Measurements from ENCODE around the gene OR6K3.

DNA sequence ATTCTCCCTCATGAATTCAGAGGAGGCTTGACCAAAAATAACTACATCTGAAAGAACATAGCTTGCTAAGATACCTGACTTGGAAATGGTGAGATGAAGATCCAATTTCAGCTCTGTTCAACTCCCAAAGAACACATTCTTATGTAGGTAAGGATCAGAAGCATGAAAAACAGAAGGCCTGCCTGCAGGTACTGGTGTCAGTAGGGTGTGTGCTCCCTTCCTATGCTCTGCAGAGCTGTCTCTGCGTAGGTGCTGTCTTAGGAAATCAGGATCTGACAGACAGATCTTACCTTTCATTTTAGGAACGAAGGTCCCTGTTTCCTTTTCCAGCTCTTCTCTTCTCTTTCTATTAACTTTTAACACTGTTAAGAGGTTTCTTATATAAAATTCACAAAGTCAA lies 14.4 kb downstream of the OR6K3 start:
- TF ChIP-seq CTCF (optimal IDR thresholded peaks at IDR 0.05 in 1 of 3, IDR thresholded peaks at IDR 0.05 in 1 of 3, conservative IDR thresholded peaks at IDR 0.05 in 1 of 3; ENCODE audit: extremely low read depth in 1 of 3, insufficient read depth in 2 of 3, low read length in 3 of 3): no peak
- no peak for TF ChIP-seq EZH2 (IDR thresholded peaks at IDR 0.05; ENCODE audit: low read length)

Measured in keratinocyte (primary cell).